NCI-H748 treated with DMSO at 0.1 percent for 48 hours (cell line): Measurements from ENCODE around the gene MRPS31.
"Not testable (repeated sequence)": the region's sequence is repeated elsewhere in the genome, so short reads cannot be mapped to it uniquely, and the experiment has no call there.

Experiments
- DNase-seq: peaks from one replicate; lab custom pipeline; 2025; lab: John Stamatoyannopoulos, UW

Gene MRPS31

DNA sequence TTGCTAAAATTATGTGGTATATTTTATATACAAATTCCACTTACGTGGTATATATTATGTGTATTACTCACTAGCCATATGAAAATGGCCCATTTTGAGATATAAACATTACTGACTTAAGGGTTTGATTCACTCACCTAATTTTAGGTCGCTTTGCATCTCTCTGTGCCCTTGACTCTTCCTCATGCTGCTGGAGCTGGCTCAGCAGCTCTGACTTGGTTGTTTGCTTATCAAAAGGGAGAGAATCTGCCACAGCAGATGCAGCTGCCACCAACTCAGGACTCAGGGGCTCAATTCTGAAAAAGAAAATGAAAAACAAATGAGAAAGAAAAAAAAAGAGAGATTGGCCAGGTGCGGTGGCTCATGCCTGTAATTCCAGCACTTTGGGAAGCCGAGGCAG lies 12.2 kb downstream of the MRPS31 start:
- DNase-seq: no peak

DNA sequence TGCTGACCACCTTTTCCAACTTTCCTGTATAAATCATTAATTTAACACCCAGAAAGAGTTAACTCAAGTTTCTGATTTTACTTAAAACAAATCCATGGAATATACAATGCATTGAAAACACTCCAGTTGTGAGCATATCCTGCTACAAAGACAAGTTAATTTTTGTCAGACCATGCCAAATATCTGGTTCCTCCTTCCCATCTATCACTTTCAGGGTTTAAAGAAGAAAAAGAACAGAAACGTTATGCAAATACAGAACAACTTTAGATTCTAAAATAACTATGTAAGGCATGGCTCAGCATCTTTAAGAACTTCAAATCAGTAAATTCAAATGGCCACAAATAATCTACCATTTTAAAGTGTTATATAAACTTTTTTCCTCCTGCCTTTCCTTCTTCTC lies 14.9 kb downstream of the MRPS31 start:
- DNase-seq: no peak

GRCh38 chr13:40755082-40755700 lies 15.8 kb downstream of the MRPS31 start:
- DNase-seq: no peak

- no peak for DNase-seq
Measured at GRCh38 chr13:40749327-40749726, 21.7 kb downstream of the MRPS31 start.

DNA sequence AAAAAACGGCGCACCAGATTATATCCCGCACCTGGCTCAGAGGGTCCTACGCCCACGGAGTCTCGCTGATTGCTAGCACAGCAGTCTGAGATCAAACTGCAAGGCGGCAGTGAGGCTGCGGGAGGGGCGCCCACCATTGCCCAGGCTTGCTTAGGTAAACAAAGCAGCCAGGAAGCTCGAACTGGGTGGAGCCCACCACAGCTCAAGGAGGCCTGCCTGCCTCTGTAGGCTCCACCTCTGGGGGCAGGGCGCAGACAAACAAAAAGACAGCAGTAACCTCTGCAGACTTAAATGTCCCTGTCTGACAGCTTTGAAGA lies 35.8 kb downstream of the MRPS31 start:
- DNase-seq: not testable (repeated sequence)

DNA sequence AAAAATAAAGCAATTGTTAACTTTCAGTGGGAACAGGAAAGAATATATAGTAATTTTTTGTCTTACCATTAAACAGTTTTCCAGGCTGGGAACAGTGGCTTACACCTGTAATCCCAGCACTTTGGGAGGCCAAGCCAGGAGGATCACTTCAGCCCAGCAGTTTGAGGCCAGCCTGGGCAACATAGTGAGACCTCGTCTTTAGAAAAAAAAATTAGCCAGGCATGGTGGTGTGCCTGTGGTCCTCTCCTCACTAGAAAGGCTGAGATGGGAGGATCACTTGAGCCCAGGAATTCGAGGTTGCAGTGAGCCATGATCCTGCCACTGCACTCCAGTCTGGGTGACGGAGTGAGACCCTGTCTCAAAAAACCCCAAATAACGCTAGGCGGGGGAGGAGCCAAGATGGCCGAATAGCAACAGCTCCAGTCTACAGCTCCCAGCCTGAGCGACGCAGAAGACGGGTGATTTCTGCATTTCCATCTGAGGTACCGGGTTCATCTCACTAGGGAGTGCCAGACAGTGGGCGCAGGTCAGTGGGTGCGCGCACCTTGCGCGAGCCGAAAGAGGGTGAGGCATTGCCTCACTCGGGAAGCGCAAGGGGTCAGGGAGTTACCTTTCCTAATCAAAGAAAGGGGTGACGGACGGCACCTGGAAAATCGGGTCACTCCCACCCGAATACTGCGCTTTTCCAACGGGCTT lies 36.3 kb downstream of the MRPS31 start:
- DNase-seq: not testable (repeated sequence)

GRCh38 chr13:40732658-40733057 lies 38.3 kb downstream of the MRPS31 start:
- no peak for DNase-seq

DNA sequence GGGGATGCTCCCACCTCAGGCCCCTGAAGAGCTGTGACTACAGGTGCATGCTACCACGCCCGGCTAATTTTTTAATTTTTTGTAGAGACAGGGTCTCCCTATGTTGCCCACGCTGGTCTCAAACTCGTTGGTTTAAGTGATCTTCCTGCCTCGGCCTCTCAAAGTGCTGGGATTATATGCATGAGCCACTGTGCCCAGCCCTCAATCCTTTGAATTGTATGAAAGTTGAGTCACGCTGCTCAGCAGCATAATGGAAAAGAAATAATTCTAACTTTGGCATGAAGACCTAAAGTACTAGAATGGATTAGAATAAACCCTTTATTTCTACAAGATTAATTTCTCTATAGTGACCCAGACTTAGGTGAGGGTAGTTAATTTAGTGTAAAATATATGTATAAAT lies 42.4 kb downstream of the MRPS31 start:
- no peak for DNase-seq

DNA sequence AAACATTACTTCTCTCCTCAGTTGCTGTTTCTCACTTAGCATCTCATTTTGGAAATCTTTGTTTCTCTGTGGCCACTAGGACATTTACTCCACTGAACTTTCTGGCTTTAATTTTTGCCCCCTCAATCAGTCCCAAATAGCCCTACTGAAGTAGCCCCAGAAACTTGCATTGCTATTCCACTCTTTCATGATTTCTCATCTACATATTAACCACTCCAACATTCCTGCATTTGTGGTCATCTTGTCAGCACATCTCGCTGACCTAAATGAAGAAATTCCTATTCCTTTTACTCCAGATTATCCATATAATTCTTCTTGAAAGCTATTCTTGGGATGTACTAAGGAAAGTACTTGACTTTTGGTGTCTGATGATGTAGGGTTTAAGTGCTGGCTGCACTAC lies 56.6 kb downstream of the MRPS31 start:
- not testable (repeated sequence) for DNase-seq

- no peak for DNase-seq
Measured at GRCh38 chr13:40706439-40706838, 64.6 kb downstream of the MRPS31 start.

DNA sequence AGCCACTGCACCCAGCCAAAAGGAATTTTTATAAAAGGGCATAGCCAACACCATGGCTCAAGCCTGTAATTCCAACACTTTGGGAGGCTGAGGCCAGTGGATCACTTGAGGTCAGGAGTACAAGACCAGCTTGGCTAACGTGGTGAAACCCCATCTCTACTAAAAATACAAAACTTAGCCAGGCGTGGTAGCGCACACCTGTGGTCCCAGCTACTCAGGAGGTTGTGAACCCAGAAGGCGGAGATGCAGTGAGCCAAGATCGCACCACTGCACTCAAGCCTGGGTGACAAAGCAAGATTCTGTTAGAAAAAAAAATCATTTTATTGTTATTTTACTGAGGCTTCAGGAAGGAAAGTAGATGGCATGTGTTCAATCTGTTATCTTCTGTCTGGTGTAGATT lies 73.3 kb downstream of the MRPS31 start:
- DNase-seq: no peak

GRCh38 chr13:40694426-40694825 lies 76.6 kb downstream of the MRPS31 start:
- DNase-seq: no peak

- no peak for DNase-seq
Measured at GRCh38 chr13:40692946-40693345, 78.0 kb downstream of the MRPS31 start.

GRCh38 chr13:40688781-40689180 lies 82.2 kb downstream of the MRPS31 start:
- no peak for DNase-seq

GRCh38 chr13:40682449-40683240 lies 88.3 kb downstream of the MRPS31 start:
- DNase-seq: peak; percentile 31

GRCh38 chr13:40681341-40682146 lies 89.4 kb downstream of the MRPS31 start:
- no peak for DNase-seq

- no peak for DNase-seq
Measured at GRCh38 chr13:40680659-40681323, 90.2 kb downstream of the MRPS31 start.

GRCh38 chr13:40679480-40679985 lies 91.5 kb downstream of the MRPS31 start:
- DNase-seq: no peak
